Activated CD4-positive, alpha-beta T cell treated with anti-CD3 and anti-CD28 coated beads, Interleukin-2, Interleukin-6, amounts not matched to agents 100 ng/mL and 50 ng/mL, durations not matched to agents 16 hours and 8 hours (primary cell): ENCODE measurements around the gene GAS2L1.

Experiments
- DNase-seq: peaks from one replicate; pipeline ENCODE4 v3.0.0-alpha.2; 2020

Gene GAS2L1

DNA sequence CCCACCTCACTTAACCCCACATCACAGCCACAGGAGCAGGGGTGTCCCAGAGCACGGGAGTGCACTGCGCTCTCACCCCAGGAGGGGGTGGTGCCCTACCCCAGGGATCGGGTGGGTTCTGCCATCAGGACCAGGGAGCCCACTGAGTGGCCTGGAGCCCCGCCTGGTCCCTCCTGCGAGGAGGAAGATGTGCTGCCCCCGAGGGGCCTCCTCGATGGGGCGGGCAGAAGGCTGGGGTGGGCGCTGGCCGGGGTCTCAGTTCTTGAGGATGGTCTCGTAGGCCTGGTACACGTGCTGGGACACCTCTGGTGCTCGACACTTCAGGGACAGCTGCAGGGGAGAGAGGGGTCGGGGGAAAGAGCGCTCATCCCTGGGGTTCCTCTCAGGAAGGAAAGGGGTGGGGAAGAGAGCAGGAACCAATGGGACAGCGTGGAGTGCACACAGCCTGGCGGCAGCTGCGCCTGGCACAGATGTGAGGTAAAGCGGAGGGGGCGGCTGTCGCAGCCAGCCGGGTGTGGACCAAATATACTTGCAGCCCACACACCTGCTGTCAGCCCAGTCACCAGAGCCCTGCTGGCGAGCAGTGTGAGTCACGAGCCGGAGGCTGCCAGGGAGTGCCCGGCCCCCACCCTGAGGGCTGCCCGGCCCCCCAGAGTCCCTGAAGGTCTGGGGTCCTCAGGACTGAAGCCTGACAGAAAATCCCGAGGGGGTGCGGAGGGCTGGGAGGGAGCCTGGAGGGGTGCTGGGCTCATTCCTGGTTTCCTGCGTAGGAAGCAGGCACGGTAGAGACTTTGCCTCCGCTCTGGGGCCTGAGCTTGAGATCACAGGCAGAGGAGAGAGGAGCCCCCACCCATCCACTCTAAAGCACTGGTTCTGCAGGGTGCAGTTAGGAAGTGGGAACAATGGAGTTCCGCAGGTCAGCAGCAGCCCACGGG is 22.4 kb downstream of the GAS2L1 start:
- DNase-seq = no peak

- no peak for DNase-seq
These were observed 23.1 kb downstream of the GAS2L1 start for GRCh38 chr22:29329581-29329980.

DNA sequence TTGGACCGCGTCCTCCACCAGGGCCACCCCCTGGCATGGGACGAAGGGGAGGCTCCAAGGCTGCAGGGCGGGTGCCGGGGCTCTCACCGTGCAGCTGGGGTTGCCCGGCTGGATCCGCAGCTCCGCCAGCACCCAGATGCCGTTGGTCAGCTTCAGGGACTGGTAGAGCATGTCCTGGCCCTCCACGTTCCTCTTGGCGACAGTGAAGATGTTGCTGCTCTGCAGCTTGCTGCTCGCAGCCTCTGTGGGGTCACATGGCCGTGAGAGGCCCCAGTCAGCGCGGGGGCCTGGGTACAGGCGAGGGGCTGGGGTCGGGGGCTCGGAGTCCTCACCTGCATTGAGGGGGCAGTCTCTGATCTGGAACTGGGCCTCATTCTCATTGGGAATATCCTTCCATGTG is 23.8 kb downstream of the GAS2L1 start:
- no peak for DNase-seq

DNA sequence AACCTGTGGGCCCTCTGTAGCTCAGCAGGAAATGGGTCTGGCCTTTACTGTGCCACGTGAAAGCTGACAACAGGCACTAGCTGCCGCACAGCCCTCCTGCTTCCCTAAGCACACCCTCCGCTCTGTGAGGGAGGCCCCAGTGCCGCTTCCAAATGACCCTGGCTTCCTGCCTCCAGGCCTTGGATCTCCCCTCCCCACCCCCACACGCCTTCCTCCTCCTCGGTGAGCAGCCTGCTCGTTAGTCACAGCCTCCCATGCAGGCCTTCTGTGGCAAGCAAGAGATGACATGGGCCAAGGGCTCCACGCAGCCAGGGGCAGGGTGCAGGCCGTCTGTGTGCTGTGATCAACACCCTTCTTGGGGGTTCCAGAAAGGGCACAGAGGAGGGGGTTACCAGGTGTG is 24.3 kb downstream of the GAS2L1 start:
- DNase-seq = no peak

DNA sequence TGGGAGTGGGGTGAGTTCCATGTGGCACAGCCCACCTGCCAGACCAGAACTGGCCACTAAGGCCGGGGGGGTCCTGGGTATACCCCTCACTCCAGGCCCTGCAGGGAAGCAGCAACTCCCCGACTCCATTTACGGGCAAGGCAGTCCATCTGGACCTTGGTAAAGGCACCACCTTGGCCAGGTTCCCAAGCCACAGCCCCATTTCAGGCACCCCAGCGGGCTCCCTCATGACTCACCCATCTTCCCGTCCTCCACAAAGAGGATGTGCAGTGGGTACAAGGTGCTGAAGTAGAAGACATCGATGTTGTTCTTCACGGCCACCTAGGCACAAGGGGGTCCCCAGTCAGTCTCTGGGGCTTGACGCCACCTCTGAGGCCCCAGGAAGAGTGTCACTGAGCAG is 24.8 kb downstream of the GAS2L1 start:
- no peak for DNase-seq

DNA sequence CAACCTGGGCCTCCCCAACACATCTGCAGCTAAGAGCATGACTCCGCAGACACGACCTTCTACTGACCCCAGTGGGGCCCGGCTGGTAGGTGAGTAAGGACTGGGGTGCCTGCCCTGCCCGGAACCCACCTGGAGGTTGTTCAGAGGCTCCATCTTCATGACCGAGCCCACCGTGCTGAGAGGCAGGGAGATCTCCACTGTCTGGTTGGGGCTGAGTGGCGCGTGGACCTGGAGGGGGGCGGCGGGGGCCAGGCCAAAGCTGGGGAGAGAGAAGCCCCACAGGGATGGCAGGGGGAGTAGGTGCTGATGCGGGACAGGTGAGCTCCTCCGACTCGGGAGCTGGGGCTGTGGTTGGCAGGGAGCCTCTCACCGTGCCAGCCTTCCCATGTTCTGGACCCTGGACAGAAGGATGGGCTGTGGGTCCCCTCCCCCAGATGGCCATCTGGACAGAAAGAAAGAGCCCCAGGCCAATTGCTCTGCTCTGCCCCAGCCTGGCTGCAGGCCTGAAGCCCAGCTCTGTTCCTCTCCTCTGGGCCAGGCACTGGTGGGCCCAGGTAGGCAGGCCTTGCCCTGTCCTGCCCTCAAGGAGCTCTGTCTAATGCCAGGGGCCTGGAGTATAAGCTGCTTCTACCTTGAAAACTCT is 25.3 kb downstream of the GAS2L1 start:
- DNase-seq = no peak

GRCh38 chr22:29332886-29333496 is 26.5 kb downstream of the GAS2L1 start:
- no peak for DNase-seq

DNA sequence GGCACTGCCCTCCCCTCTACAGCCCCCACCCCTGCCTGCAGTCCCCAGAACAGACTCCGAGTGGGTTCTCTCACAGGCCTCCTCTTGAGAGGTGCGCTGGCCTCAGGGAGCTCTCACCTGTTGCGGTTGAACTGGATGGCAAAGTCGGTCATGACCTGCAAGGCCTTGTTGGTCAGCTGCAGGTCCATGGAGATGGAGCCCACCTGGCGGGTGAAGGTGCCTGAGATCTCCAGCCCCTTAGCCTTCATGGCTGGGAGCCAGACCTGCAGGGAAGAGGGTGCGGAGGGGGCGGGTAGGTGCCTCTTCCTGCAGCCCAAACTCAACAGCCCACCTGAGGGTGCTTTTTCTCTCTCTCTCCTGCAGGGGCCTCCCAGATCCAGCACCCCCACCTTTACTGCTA is 27.7 kb downstream of the GAS2L1 start:
- no peak for DNase-seq

GRCh38 chr22:29334696-29335344 is 28.4 kb downstream of the GAS2L1 start:
- no peak for DNase-seq

- DNase-seq = no peak
These were observed 29.2 kb downstream of the GAS2L1 start for GRCh38 chr22:29335656-29336055.

DNA sequence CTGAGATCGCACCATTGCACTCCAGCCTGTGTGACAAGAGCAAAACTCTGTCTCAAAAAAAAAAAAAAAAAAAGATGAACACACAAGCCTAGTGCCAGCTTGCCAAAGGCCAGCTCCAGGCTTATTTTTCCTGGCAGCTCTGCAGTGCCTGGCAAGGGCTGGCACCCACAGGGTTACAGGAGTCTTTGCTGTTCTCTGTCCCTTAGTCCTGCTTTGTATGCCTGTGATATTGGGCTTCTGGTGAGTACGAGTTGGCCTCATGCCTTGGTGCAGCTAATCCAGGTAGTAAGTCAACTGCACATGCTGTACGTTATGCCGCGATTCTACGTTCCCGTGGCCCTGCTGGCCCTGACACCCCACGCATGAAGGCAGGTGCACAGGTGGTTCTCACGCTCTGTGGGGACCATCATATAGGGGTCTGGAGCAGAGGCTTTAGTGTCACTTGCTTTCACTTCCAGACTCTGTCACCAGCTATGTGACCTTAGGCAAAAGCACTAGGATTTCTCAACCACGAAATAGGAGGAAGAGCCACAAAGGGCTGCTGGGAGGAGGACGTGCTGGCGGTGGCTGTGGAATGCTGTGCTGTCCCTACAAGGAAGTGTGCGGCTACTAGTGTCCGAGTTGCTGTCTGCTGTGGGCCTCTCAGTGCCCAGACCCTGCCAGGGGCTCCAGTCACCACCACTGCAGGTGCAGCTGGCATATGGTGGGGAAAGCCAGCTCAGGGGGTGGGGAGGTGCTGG is 30.5 kb downstream of the GAS2L1 start:
- DNase-seq = no peak

- no peak for DNase-seq
These were observed 31.3 kb downstream of the GAS2L1 start for GRCh38 chr22:29337631-29338284.

DNA sequence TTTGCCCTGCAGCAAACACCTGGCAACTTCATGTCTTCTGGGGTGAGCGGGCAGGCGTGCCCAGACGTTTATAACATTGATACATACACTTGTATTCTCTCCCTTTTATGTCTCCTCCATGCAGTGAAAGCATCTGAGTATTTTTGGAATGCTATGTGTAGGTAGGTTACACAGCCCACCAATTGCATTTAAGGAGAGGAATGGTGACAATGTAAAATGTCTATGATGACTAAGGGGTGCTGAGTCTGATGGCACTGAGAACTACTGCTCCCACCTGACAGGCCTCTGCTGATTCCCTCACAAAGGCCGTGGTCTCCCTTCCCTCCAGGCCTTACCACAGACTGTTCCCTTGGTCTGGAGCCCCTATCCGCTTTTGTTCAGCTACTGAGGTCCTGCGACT is 31.9 kb downstream of the GAS2L1 start:
- DNase-seq = no peak

DNA sequence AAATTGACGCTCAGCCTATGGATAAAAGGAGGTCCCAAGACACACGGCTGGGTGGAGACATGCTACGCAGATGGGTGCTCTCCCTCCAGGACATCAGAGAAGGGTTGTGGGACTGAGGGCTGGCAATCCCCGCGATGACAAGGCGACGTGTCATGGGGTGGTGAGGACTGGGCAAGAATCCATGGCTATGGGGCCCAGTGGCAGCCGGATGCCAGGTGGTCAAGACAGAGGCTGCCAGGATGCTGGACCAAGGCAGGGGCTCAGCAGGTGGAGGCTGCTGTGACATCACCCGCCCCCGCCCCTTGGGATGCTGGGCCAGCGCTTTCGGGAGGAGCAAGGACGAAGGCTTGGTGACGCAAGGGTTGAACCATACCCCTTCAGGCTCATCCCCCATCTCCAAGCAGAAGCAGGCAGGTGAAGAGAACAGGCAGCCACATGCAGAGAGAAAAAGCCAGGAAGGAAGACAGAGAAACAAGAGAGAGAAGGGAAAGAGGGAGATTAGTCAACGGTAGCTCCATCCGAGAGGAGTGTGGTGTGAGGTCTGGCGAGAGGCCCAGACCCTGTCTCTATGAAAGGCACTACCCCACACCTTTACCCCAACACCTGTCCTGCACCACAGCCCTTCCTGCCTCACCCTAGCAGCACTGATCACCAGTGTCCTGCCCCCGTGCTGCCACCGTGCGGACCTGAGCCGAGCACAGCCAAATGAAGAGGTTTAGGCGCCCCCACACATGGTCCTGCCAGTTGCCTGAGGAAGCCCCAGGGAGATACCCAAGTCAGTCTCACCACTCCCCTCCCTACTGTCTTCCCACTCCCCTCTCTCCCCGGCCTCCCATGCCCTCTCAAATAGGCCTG is 33.2 kb downstream of the GAS2L1 start:
- no peak for DNase-seq

GRCh38 chr22:29340566-29340965 is 34.1 kb downstream of the GAS2L1 start:
- DNase-seq = no peak

DNA sequence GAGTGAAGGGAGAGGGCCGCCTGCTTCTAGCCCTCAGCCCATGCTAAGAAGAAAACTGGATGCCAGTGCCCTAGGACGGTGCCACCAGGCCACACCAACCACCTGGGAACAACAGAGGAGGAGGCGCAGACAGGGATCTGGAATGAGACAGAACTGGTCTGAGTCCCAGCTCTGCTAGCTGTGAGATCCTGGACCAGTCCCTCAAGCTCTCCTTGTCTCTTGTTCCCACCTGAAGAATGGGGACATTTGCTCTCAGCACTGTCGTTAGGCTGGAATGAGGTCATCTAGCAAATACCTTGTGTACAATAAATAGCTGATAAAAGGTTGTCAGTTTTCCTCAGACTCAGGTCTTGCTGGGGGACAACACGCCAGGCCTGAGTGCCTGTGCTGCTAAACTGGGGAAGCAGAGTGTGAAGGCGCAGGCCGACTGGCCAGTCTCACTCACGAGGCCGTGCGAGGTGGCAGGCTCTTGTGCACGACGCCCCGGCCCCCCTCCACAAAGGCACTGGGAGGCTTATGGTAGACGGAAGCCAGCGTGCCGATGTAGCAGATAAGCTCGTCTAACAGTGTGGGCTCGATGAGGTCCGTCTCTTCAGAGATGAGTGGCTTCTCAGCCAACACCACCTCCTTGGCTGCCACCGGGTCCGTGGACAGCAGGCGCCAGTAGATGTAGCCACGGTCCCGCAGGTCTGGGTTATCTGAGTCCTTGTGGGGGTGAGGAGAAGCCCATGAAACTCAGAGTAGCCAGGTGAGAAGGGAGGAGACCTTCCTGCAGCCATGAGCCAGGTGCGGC is 34.8 kb downstream of the GAS2L1 start:
- DNase-seq = no peak

DNA sequence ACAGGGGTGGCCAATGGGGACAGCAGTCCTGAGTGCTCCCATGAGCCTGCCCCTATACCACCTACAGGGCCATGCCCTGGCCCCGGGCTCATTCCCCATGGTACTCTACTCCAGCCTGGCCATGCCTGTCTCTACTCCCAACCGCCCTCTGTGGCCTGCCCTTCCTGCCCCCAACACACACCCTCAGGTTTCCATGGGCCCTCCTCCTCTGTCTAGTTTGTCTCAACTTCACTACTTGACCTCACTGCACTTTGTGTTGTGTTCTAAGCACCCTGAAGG is 35.3 kb downstream of the GAS2L1 start:
- DNase-seq = no peak

DNA sequence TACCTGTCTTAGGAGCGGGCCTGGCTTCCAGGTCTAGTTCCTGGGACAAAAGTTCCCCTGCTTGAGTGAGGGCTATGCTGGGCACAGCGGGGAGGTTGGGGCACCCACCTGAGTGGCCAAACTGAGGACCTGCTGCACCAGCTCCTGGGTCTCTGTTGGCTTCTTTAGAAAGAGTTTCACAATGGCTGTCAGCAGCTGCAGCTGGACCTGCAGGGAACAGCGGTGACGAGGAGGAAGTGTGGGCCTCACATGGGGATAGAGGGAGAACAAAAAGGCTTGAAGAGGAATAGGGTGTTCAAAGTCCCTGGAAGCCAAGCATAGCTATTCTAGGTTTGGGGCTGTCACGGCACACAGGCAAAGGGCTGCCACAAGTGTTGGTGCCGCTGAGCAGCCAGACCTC is 35.7 kb downstream of the GAS2L1 start:
- DNase-seq = no peak

GRCh38 chr22:29342577-29343312 is 36.3 kb downstream of the GAS2L1 start:
- DNase-seq = no peak

GRCh38 chr22:29343313-29343805 is 36.9 kb downstream of the GAS2L1 start:
- DNase-seq = peak; percentile 47
